Measurements from ENCODE around the gene KDM4C. TPM values are rescaled to one million over a fixed set of nuclear protein-coding genes. Genes with fewer than 3 reads are reported as not detected.
"Not testable (repeated sequence)": the region's sequence is repeated elsewhere in the genome, so short reads cannot be mapped to it uniquely, and the experiment has no call there.

The KDM4C gene
- polyA plus RNA-seq, 4 donors: 13.4 to 19.0 (median 17.3) TPM

DNA sequence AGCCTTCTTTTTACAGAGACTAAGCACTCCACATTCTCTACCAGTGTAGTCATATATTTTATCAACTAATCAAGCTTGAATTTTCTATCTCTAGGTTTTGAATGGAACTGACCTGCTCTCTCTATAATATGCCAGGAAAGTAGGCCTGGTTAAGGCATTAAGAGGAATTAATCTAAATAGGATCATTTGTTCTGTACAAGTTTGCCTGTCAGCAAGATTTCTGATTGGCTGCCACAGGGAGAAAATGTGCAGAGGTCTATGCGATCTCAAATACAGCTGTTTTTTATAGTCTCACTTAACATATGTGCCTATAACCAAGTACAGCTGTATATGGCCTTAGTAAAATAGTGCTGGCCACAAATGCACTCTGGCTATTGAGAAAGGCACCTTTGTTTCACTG is 418.8 kb downstream of the KDM4C start:
- DNase-seq (ENCODE audit: low read depth in 4 of 4, low spot score in 2 of 4): no peak

DNA sequence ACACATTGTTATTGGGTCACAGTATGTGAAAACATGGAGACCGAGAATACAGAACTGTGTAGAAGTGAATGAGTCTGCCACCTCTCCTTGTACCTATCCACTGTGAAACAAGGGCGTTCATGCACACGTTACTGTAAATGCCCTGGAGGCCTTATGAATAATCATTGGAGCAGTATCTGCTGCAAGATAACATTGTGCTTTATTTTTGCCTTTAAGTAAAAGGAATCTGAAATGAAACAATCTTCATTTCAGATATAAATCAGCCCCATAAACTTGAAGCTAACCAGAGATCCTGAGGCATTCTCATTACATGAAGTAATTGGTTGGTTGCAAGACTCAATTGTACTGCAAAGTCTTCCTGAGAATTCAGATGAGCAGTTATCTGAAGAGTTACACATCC is 419.6 kb downstream of the KDM4C start:
- no peak for DNase-seq (ENCODE audit: low read depth in 4 of 4, low spot score in 2 of 4)

DNA sequence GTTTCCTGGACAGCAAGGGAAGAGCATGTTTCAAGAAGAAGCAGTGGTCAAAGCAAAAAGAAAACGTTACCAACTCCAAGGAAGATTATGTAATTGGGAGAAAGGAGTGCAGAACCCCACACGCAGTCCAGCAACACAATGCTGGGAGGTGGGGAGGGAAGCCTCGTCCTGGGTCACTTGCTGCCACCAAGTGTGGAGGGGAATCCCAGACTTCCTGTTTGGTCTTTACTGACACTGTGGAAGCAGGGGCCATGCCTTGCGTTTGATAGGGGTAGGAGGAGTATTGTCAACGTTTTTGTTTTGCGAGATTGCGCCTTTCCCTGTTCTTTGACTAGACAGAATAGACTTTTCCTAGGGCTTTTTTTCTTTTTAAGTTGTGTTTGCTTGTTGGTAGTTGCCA is 421.0 kb downstream of the KDM4C start:
- DNase-seq (ENCODE audit: low read depth in 4 of 4, low spot score in 2 of 4): no peak

DNA sequence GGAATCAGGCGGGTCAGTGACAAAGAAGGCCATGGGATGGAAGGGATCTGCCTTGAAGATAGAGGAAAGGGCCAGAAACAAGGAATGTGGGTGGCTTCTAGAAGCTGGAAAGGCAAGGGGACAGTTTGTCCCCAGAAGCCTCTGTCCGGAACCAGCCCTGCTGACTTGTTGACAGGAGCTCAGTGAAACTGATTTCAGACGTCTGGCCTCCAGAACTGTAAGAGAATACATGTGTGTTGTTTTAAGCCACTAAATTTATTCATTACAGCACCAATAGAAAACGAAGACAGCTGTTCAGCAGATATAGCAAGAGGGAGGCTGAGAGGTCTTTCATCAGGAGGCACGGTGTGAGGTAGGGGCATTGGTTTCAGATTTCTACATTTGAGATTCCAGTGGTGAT is 422.5 kb downstream of the KDM4C start:
- no peak for DNase-seq (ENCODE audit: low read depth in 4 of 4, low spot score in 2 of 4)

DNA sequence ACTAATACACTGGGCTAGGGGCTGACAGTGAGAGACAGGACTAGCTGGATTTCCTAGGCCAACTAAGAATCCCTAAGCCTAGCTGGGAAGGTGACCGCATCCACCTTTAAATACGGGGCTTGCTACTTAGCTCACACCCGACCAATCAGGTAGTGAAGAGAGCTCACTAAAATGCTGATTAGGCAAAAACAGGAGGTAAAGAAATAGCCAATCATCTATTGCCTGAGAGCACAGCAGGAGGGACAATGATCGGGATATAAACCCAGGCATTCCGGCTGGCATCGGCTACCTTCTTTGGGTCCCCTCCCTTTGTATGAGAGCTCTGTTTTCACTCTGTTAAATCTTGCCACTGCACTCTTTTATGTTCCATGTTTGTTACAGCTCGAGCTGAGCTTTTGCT is 425.4 kb downstream of the KDM4C start:
- DNase-seq (ENCODE audit: low read depth in 4 of 4, low spot score in 2 of 4): not testable (repeated sequence)

DNA sequence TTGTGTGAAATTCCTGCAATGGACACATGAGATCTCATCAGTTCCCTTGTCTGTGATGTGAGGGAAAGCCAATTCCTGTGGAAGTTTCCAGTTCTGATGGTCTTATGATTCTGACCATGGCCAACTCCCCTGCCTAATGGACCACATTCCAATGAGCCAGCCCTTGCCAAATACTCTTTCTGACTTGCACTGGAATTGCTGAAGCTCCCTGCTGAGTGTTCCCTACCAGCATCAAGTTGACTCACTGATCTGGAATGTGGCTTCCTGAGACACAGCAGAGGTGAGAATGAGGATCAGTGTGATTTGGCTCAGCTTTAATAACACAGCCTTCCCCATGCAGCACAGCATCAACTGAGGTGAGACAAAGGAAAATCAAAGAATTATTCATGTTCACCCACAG is 427.8 kb downstream of the KDM4C start:
- DNase-seq (ENCODE audit: low read depth in 4 of 4, low spot score in 2 of 4): no peak

DNA sequence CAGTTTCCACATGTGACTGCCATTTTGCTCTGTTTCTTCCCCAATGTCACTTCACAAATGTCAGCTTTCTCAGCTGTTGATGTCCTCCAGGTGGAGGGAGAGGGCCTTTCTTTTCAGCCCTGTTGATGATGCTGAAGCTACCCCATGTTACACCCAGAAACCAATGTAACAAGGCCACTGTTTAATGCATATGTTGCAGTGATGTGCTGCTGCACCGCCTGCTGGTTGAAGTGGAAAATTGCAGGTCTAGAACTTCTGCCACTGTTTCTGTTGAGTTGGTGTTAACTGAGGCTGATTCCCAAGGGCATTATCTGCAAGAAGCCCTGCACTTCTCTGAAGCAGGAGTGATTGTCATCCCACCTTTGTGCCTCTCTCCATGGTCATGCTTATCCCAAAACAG is 428.4 kb downstream of the KDM4C start:
- DNase-seq (ENCODE audit: low read depth in 4 of 4, low spot score in 2 of 4): no peak

DNA sequence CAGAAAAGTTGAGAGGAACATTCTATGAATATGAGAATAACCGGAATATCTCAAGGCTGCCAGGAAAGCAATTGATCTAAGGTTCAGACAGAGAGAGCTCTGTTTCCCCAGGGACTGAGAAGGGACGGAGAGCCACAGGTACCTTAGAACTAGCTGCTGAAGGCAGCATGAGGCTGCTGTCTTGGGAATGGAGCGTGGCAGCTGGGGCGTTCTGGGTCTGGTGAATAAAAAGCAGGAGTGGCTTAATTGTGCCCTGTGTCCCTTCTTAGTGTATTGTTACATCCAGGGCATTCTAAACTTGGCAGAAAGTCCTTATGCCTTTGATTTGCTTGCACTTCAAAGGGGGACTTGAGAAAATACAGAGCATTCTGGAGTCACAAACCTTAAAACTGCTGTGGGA is 434.5 kb downstream of the KDM4C start:
- no peak for DNase-seq (ENCODE audit: low read depth in 4 of 4, low spot score in 2 of 4)

DNA sequence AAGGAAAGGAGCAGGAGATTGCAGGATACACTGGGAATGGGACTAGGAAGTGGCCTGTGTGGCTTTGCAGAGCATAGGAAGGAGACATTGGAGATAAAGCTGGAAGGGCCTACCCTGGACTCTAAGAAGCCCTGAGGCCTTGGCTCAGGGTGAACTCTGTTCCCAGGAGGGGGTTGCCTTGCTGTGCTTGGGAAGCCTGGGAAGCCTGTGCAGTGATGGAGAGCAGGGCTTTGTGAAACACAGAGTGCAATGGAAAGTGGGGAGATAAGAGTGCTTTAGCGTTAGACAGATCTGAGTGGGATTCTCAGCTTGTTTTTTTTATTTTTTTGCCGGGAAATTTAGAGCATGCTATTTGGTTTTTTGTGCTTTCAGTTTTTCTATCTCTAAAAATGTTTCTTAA is 437.8 kb downstream of the KDM4C start:
- DNase-seq (ENCODE audit: low read depth in 4 of 4, low spot score in 2 of 4): no peak

DNA sequence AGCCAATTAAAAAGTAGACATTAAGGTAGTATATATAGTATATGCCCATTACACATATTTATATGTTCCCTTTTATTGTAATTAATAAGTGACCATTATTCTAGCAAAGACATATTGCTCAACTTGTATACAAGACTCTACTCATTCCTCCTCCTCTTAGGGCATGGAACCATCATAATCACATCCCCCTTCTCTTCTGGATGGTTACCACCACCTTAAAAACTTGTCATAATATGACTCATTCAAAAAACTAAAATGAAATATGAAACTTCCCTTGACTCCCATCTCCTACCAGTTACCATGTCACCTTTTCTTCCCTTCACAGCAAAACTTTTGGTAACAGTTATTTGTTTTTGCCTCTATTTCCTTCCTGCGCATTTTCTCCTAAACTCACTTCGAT is 438.7 kb downstream of the KDM4C start:
- DNase-seq (ENCODE audit: low read depth in 4 of 4, low spot score in 2 of 4): no peak

DNA sequence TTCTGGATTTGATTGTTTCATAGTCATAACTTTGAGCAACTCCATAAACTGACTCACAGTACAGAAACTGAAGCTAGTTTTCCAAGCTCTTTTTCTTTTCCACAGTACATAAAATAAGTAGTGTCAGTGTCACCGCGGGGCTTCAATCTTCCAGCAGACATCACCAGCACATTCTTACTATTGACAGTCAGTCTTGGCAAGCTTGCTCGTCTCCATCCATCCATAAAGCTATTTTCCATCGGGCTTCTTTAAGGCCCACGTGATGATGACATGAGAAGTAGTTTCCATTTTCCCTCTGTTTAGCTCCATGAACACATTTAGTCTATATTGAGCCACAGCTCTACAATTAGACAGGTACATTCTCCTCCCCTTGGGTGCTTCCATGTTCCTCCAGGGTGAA is 443.4 kb downstream of the KDM4C start:
- no peak for DNase-seq (ENCODE audit: low read depth in 4 of 4, low spot score in 2 of 4)

DNA sequence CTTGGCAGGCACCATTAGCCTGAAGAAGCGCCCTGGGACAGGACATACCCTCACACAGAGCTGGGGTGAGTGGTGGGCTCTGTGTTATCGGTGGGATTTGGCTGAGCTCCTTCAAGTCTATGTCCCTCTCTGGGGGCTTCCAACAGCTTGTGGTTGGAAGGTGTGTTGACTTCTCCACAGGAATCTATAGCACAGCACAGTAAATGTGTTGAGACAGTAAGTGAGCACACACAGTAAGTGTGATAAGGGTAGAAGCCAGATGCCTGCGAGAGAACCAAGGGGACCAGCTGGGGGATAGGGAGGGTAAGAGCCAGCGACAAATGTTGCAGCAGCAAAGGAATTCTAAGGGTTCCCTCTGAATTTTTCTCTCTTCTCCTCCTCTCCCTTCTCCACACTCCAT is 448.0 kb downstream of the KDM4C start:
- no peak for DNase-seq (ENCODE audit: low read depth in 4 of 4, low spot score in 2 of 4)

DNA sequence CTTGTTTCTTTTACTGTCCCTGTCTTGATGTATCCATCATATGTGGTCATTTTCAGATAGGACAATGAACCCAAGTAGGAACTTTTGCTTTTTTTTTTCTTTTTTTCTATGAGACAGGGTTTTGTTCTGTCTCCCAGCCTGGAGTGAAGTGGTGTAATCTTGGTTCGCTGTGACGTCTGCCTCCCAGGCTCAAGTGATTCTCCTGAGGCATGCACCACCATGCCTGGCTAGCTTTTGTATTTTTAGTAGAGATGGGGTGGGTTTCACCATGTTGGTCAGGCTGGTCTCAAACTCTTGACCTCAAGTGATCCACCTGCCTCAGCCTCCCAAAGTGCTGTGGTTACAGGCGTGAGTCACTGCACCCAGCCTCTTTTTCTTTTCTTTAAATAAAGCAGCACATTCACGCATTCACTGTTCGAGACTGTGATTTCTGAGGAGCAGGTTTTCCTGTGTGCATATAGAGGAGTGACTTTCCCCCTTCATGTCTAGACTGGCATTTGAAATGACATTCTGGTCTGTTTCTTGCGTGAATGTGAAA is 448.5 kb downstream of the KDM4C start:
- no peak for DNase-seq (ENCODE audit: low read depth in 4 of 4, low spot score in 2 of 4)

DNA sequence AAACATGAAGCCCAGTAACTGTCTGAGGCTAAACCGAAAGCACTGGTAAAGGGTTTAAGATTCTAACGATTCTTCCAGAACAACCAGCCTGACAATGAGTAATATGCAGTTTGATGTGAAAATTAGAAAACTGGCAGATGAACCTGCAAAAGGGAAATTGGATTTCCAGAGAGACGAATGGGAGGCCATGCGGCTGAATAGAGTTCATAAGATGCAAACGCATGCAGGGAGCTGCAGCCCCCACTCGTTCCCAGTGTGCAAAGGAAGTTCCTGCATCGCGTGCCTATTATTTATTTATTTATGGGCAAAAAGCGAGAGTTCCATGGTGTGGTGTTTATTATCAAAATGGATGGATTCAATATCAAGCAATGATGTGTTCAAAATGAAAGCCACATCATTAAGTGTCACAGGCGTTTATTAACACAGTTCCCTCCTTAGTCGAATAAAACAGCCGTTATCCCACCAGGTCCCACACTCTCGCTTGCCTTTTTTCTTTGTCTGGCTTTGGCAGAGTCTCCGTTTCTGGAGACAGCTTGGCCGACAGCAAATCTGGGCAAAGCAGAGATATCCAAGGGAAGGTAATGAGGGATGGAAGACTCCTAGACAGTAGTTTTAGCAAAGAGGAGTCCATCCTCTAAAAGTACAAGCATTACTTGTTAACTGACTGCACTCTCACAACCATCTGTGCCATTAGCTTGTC is 451.4 kb downstream of the KDM4C start:
- DNase-seq (ENCODE audit: low read depth in 4 of 4, low spot score in 2 of 4): no peak

DNA sequence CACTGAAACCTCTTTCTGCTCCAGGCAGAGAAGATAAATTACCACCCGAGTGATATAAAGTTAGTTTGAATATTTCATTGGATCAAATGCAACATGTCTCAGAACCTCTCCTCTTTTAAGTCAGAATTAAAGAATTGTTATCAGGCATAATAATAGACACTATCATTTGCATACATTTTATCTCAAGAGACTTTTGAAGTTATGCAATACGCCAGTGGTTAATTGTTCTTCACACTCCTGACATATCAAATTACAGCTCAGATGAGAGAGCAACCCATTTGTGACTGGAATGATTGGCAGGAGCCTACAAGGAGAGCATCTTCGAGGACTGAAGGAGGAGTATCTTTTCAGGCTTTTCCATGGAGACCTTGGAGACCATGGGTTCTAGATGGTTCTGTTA is 452.2 kb downstream of the KDM4C start:
- DNase-seq (ENCODE audit: low read depth in 4 of 4, low spot score in 2 of 4): no peak

DNA sequence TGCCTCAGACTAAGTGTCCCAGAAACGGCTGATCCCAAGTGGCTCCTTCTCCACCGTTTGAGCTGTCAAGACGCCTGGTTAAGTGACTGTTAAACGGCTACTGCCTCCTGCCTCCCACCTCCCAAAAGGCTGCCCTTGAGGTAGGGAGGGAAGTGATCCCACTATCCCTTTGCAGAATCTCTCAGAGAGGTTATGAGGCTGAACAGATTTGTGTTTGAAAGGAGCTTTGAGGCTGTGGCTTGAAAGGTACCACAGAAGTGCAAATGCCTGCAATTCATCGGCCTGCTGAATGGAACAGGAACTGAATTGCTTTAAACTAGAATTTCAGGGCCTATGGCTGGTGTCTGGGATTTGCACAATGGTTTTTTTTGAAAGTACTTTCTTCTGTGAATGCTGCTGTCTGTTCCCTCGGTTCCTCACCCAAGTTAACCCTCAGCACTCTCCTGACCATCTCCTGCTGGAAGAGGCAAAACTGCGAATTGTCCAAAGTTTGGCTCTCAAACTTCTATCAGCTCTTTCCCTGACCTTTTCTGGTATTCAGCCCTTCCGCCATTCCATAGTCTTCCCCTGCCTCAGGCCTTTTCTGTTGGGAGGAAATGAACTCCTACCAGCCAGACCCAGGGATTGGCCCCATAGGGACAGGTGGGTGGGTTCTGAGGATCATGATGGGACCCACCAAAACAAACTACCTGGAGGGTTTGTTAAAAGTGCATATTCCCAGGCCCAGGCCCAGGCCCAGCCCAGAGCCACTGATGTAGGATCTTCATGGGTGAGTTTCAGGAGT is 453.3 kb downstream of the KDM4C start:
- DNase-seq (ENCODE audit: low read depth in 4 of 4, low spot score in 2 of 4): peak in 1 of 4 donors; percentile 27

DNA sequence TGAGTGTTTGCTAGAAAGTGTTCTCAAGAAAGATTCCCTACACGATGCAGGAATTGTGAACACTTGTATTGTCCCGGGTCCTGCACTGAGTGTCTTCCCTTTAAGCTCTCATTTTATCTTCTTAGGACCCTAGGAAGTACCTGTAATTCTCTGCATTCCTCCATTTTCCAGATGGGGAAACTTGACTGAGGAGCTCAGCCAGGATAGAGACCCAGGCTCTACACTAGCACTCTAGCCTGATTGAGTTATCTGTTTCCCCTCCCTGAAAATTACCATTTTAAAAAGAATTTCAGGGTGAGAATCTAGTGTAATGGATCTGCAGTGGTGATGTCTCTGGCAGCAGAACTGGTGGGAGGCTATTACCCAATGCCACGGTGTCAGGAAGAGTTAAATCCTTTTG is 453.9 kb downstream of the KDM4C start:
- no peak for DNase-seq (ENCODE audit: low read depth in 4 of 4, low spot score in 2 of 4)

DNA sequence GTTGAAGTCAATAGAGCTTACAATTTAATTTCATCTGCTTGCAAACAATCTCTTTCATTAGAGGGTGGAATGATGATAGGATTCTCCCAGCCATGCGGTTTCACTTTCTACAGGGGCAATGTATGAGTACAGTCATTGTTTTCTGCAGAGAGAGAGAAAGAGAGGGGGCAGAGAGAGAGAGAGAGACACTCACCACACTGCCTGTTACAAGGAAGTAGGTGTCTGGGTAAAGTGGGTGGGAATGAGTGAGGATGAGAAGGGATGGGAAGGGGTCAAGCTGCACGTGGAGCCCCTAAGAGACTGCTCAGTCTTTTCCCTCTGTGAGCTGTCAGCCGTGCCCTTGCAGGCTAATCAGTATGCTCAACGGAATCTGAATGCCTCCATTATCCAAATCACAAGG is 454.3 kb downstream of the KDM4C start:
- DNase-seq (ENCODE audit: low read depth in 4 of 4, low spot score in 2 of 4): no peak

DNA sequence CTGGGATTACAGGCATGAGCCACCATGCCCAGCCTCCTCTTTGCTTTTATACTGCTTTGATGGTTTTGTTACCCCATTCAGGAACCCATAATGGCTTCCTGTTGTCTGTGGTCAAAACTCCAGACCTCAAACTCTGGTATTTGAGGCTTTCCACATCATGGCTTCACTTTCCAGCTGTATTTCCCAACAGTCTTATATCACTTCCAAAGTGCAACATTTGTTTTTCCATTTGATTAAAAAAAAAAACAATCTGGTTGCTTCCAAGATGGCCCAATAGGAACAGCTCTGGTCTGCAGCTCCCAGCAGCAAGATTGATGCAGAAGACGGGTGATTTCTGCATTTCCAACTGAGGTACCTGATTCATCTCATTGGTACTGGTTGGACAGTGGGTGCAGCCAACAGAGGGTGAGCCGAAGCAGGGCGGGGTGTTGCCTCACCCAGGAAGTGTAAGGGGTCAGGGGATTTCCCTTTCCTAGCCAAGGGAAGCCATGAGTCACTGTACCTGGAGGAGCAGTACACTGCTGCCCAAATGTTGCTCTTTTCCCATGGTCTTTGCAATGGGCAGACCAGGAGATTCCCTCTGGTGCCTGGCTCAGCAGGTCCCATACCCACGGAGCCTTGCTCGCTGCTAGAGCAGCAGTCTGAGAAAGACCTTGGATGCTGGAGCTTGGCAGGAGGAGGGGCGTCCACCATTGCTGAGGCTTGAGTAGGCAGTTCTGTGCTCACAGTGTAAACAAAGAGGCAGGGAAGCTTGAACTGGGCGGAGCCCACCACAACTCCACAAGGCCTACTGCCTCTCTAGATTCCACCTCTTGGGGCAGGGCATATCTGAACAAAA is 458.4 kb downstream of the KDM4C start:
- no peak for DNase-seq (ENCODE audit: low read depth in 4 of 4, low spot score in 2 of 4)

DNA sequence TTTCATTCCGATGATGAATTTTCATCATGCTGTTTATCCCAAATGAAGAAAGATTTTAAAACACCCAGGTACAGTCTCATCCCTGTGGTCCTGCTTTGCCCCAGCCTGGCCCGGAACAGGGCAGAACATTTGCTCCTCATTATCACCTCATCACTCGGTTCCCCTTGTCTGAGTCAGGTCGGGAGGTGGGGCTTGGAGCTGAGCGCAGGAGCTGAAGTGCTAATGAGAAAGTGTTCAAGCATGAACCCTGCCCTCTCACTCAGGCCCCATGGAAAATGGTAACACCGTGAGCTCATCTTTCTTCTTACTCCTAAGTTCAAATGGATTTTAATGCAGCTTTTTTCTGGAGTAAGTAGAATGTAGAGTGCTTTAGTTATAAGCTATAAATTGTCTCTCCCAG is 466.2 kb downstream of the KDM4C start:
- no peak for DNase-seq (ENCODE audit: low read depth in 4 of 4, low spot score in 2 of 4)
